ENCODE data around the gene STAG2.

DNA sequence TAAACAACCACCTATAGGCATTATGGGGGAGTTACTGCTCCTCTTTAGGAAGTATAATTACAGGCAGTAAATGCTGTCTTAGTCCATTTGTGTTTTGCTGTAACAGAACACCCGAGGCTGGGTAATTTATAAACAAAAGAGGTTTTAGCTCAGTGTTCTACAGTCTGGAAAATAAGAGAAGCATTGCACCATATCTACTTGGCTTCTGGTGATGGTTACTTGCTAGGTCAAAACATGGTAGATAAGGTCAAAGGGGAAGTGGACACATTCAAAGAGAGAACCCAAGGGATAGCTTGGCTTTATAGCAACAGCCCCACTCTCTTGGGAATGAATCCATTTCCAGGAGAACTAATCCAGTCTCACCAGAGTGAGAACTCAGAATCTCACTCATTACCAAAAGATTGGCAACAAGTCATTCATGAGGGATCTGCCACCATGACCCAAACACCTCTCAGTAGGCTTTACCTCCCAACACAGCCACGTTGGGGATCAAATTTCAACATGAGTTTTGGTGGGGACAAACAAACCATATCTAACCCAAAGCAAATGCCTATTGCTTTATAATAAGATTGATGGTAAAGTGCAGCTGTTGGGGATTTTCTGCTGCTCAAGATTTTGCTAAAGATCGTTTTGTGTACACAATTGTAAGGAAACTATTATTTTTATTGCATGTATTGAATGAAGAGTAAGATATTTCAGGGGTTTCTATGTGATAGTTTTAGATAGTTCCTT, 32.6 kb downstream of the STAG2 start:
- TF ChIP-seq POLR2A (IDR thresholded peaks at IDR 0.05) (no peak), POLR2AphosphoS5 (IDR thresholded peaks at IDR 0.05) (no peak)
- TF ChIP-seq, protein P1, sequence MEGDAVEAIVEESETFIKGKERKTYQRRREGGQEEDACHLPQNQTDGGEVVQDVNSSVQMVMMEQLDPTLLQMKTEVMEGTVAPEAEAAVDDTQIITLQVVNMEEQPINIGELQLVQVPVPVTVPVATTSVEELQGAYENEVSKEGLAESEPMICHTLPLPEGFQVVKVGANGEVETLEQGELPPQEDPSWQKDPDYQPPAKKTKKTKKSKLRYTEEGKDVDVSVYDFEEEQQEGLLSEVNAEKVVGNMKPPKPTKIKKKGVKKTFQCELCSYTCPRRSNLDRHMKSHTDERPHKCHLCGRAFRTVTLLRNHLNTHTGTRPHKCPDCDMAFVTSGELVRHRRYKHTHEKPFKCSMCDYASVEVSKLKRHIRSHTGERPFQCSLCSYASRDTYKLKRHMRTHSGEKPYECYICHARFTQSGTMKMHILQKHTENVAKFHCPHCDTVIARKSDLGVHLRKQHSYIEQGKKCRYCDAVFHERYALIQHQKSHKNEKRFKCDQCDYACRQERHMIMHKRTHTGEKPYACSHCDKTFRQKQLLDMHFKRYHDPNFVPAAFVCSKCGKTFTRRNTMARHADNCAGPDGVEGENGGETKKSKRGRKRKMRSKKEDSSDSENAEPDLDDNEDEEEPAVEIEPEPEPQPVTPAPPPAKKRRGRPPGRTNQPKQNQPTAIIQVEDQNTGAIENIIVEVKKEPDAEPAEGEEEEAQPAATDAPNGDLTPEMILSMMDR (IDR thresholded peaks at IDR 0.05): no peak

All from breast epithelium (tissue), 3 donors.